Aortic smooth muscle cell (primary cell): ENCODE results near the gene JPH3. TPM values are rescaled to one million over a fixed set of nuclear protein-coding genes. Genes with fewer than 3 reads are reported as not detected.

Source experiments
- total RNA-seq: library from RNA; depleted of rRNA; stranded (reverse); fragments of >200 nt; gene quantifications from 2 replicates; pipeline ENCODE4 v1.2.3, GENCODE V29; 2014

Gene JPH3
- total RNA-seq = 0.06 TPM in 1 of 2 replicates, not detected in the other

DNA sequence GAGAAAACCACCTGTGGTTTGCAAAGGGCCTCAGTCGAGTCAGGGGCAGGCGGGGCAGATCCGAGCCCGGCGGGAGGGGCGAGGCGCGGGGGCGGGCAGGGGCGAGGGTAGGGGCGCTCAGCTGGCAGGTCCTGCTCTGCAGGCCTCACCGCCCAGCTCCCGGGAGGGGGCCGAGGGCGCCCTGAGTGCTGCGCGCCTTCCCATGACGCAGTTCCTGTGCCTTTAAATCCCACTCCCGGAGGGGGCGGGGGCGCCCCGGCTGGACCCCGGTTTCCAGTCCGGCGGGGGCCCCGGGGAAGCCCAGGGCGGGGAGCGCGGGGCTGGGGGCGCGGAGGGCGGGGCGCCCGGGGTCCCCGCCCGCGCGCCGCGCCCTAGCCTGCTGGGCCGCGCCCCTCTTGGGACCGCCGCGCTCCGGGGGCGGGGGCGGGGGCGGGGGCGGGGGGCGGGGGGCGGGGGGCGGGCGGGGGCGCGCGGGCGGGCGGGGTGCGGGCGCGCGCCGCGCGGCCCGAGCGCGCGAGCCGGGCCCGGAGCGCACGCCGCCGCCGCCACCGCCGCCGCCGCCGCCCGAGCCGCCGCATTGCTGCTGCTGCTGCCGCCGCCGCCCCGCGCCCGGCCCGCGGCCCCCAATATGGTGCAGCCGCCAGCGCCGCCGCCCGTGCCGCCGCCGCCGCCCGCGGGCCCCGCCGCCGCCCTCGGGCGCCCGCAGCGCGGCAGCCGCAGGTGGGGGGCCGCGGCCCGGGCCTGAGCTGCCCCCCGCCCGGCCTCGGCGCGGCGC lies at the start of gene JPH3:
TSS of gene JPH3 (plus strand) at position 508 of the 775 bp plus-strand sequence. CDS start 639 bp downstream, outside the sequence.

Other genes with a start within 250 kb of the JPH3 start
- 26.5 and 30.5 TPM in 2 replicates for gene FBXO31, start 218.7 kb upstream of the JPH3 start, total RNA-seq
- gene MAP1LC3B, start 210.2 kb upstream of the JPH3 start, total RNA-seq = 32.1 and 55.7 TPM in 2 replicates
- 11.5 and 18.3 TPM in 2 replicates for gene ZCCHC14, start 109.5 kb upstream of the JPH3 start, total RNA-seq
- gene KLHDC4, start 163.5 kb downstream of the JPH3 start, total RNA-seq = 21.8 and 23.1 TPM in 2 replicates